Endodermal cell (in vitro differentiated cells): Measurements from ENCODE around the gene INSRR. TPM values are rescaled to one million over a fixed set of nuclear protein-coding genes. Genes with fewer than 3 reads are reported as not detected.

Experiments used
- DNase-seq: peaks from one replicate; pipeline ENCODE4 v3.0.0-alpha.2; 2017
- H3K27ac ChIP-seq: 2 replicates; pipeline ENCODE4 v1.5.1; 2013; ENCODE audit warnings: mild to moderate bottlenecking, low read depth, low read length, moderate library complexity
- H3K27me3 ChIP-seq: 2 replicates; pipeline ENCODE4 v1.6.1; 2013; ENCODE audit warnings: mild to moderate bottlenecking, low read length, moderate library complexity; ENCODE audit not compliant: insufficient read depth, control insufficient read depth, poor library complexity, severe bottlenecking
- H3K36me3 ChIP-seq: 2 replicates; pipeline ENCODE4 v1.7.0; 2013; ENCODE audit warnings: mild to moderate bottlenecking, low read length, moderate library complexity; ENCODE audit not compliant: control insufficient read depth, insufficient read depth
- H3K4me1 ChIP-seq: one replicate; pipeline ENCODE4 v1.7.0; 2013; ENCODE audit warnings: low read length; ENCODE audit not compliant: control insufficient read depth, insufficient read depth
- H3K4me3 ChIP-seq: 2 replicates; pipeline ENCODE4 v1.5.1; 2013; ENCODE audit warnings: mild to moderate bottlenecking, low read length, moderate library complexity
- H3K9ac ChIP-seq: 2 replicates; pipeline ENCODE4 v1.6.1; 2013; ENCODE audit warnings: mild to moderate bottlenecking, low read length, moderate library complexity; ENCODE audit not compliant: poor library complexity, severe bottlenecking; ENCODE audit errors: extremely low read depth
- H3K9me3 ChIP-seq: 2 replicates; pipeline ENCODE4 v1.6.1; 2013; ENCODE audit warnings: mild to moderate bottlenecking, low read length, moderate library complexity; ENCODE audit not compliant: control insufficient read depth
- H3K27ac Mint-ChIP-seq: 2 replicates; pipeline ENCODE4 v1.8.0; 2020; ENCODE audit warnings: mixed read lengths
- H3K27me3 Mint-ChIP-seq: 2 replicates; pipeline ENCODE4 v1.8.0; 2021; ENCODE audit warnings: mild to moderate bottlenecking, mixed read lengths; ENCODE audit not compliant: insufficient read depth
- H3K36me3 Mint-ChIP-seq: 2 replicates; pipeline ENCODE4 v1.8.0; 2020; ENCODE audit warnings: low read depth, mixed read lengths
- H3K4me1 Mint-ChIP-seq: 2 replicates; pipeline ENCODE4 v1.8.0; 2020; ENCODE audit warnings: mixed read lengths
- H3K4me3 Mint-ChIP-seq: 2 replicates; pipeline ENCODE4 v1.8.0; 2020; ENCODE audit warnings: mild to moderate bottlenecking, moderate library complexity, mixed read lengths
- H3K9me3 Mint-ChIP-seq: 2 replicates; pipeline ENCODE4 v1.8.0; 2020; ENCODE audit warnings: mild to moderate bottlenecking, mixed read lengths
- CTCF ChIP-seq: fragments of 200-600 bp; sonication (generic); conservative IDR thresholded peaks from 2 replicates; pipeline ENCODE4 v1.5.0; 2021; ENCODE audit warnings: antibody characterized with exemption, mild to moderate bottlenecking
- WGBS, 2 experiments: methylation state at CpG; one replicate each; pipeline versions ENCODE4 v1.1.5 to v1.1.7; 2013; ENCODE audit warnings: missing lambda C conversion rate in 2 of 2, mixed read lengths in 1 of 2; ENCODE audit not compliant: insufficient coverage in 1 of 2, insufficient read length in 1 of 2; 5-methylcytosine and 5-hydroxymethylcytosine counted together
- total RNA-seq, 2 donors: library from RNA; stranded (reverse); fragmentation: NEBNext Ultra II Directional in 1 of 2; extraction: Animal tissue kit (Norgen Biotek cat#: 25700) in 1 of 2; gene quantifications; 2 replicates in 1 of 2; 3 replicates in 1 of 2; pipeline ENCODE4 v1.2.1, GENCODE V29; 2021

Gene INSRR
- total RNA-seq, 2 donors from 2014 or later = 0.07 to 0.09 TPM

DNA sequence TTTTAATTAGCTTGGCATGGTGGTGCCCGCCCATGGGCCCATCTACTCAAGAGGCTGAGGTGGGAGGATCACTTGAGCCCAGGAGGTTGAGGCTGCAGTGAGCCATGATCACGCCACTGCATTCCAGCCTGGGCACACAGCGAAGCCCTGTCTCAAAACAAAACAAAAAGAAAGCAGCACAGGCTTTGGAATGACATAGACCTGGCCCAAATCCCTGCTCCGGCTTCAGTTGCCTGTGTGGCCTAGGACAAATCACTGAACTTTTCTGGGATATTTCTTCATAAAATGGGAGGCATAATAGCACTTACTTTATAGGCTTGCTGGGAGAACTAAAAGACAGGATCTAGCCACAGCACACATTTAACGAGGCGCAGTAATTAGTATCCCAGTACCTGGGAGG, 37.0 kb upstream of the INSRR start:
- no peak for TF ChIP-seq CTCF
- H3K4me3 ChIP-seq = no peak overlapping the region
- H3K9ac ChIP-seq = no peak overlapping the region
- H3K27me3 ChIP-seq = peaks cover 34% of the 10 kb centered on the region
- H3K27ac Mint-ChIP-seq = no peak overlapping the region
- peaks cover 50% of the 10 kb centered on the region for H3K27me3 Mint-ChIP-seq
- H3K4me3 Mint-ChIP-seq = no peak overlapping the region
- H3K36me3 ChIP-seq = no peaks in the 10 kb centered on the region
- H3K27ac ChIP-seq = no peak overlapping the region
- no peak for DNase-seq
- no peaks in the 10 kb centered on the region for H3K4me1 ChIP-seq
- no peaks in the 10 kb centered on the region for H3K9me3 Mint-ChIP-seq
- no peaks in the 10 kb centered on the region for H3K36me3 Mint-ChIP-seq
- peaks cover 6% of the 10 kb centered on the region for H3K4me1 Mint-ChIP-seq
- H3K9me3 ChIP-seq = no peaks in the 10 kb centered on the region
- 93 to 98% methylated on average over 4 to 6 of the region's 6 CpGs for WGBS, 2 experiments

DNA sequence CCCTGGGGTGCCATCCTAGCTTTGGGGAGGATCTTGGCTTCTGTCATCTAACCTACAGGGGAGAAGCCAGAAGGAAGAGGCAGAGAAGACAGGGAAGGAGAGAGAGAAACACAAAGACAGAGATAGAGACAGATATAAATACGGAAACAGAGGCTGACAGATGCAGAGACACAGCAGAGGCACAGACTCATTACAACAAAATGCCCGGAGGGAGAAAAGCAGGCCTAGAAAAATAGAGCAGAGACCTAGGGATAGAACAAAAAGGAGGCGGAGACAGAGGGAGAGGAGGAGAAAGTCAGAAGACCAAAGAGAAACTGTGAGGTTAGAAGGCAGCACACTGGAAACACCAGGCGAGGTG, 36.5 kb upstream of the INSRR start:
- Mint-ChIP-seq H3K4me3 (no peak overlapping the region), H3K4me1 (peaks cover 6% of the 10 kb centered on the region), H3K36me3 (no peaks in the 10 kb centered on the region), H3K9me3 (no peaks in the 10 kb centered on the region), H3K27ac (no peak overlapping the region), H3K27me3 (peaks cover 55% of the 10 kb centered on the region)
- WGBS, 2 experiments = 87 to 89% methylated on average over 4 of the region's 4 CpGs
- DNase-seq = no peak
- H3K4me3 ChIP-seq = no peak overlapping the region
- no peaks in the 10 kb centered on the region for H3K4me1 ChIP-seq
- H3K27me3 ChIP-seq = peaks cover 39% of the 10 kb centered on the region
- H3K9me3 ChIP-seq = no peaks in the 10 kb centered on the region
- H3K27ac ChIP-seq = no peak overlapping the region
- H3K9ac ChIP-seq = no peak overlapping the region
- no peaks in the 10 kb centered on the region for H3K36me3 ChIP-seq
- TF ChIP-seq CTCF = no peak

- H3K27ac ChIP-seq = no peak overlapping the region
- Mint-ChIP-seq H3K27ac (no peak overlapping the region), H3K27me3 (peaks cover 59% of the 10 kb centered on the region), H3K4me1 (peaks cover 6% of the 10 kb centered on the region), H3K36me3 (no peaks in the 10 kb centered on the region), H3K9me3 (no peaks in the 10 kb centered on the region), H3K4me3 (no peak overlapping the region)
- no peaks in the 10 kb centered on the region for H3K36me3 ChIP-seq
- H3K9me3 ChIP-seq = no peaks in the 10 kb centered on the region
- no peak for DNase-seq
- H3K9ac ChIP-seq = no peak overlapping the region
- 93% methylated on average over 8 to 12 of the region's 12 CpGs for WGBS, 2 experiments
- H3K4me1 ChIP-seq = no peaks in the 10 kb centered on the region
- no peak overlapping the region for H3K4me3 ChIP-seq
- TF ChIP-seq CTCF = no peak
- H3K27me3 ChIP-seq = peaks cover 41% of the 10 kb centered on the region
Observed at GRCh38 chr1:156894711-156895454, 36.0 kb upstream of the INSRR start.
